CD4-positive, alpha-beta T cell treated with Interleukin-21 for 1 hour (primary cell): ENCODE results near the gene EEF1A1.
"Not testable (repeated sequence)": the region's sequence is repeated elsewhere in the genome, so short reads cannot be mapped to it uniquely, and the experiment has no call there.

Source experiments
- DNase-seq: peaks from one replicate; pipeline ENCODE4 v3.0.0-alpha.2; 2020

EEF1A1 gene

GRCh38 chr6:73520688-73521350 is at the start of gene EEF1A1:
Gene EEF1A1 (minus strand): TSS chr6:73521032. CDS start chr6:73520026, 1,006 bp downstream.
- DNase-seq: peak; percentile 100

- DNase-seq: no peak
These were observed 48.3 kb upstream of the EEF1A1 start for GRCh38 chr6:73569121-73569520.

- DNase-seq: no peak
These were observed 46.2 kb upstream of the EEF1A1 start for GRCh38 chr6:73566954-73567591.

GRCh38 chr6:73566486-73566871 is 45.6 kb upstream of the EEF1A1 start:
- not testable (repeated sequence) for DNase-seq

GRCh38 chr6:73565767-73566485 is 45.1 kb upstream of the EEF1A1 start:
- no peak for DNase-seq

- DNase-seq: no peak
These were observed 43.9 kb upstream of the EEF1A1 start for GRCh38 chr6:73564578-73565345.

- DNase-seq: no peak
These were observed 41.7 kb upstream of the EEF1A1 start for GRCh38 chr6:73562558-73562957.

- no peak for DNase-seq
These were observed 40.1 kb upstream of the EEF1A1 start for GRCh38 chr6:73560853-73561407.

- no peak for DNase-seq
These were observed 39.4 kb upstream of the EEF1A1 start for GRCh38 chr6:73560182-73560732.

GRCh38 chr6:73559399-73559794 is 38.6 kb upstream of the EEF1A1 start:
- DNase-seq: not testable (repeated sequence)

GRCh38 chr6:73558624-73559398 is 38.0 kb upstream of the EEF1A1 start:
- no peak for DNase-seq

GRCh38 chr6:73556836-73557235 is 36.0 kb upstream of the EEF1A1 start:
- no peak for DNase-seq

GRCh38 chr6:73555380-73555949 is 34.6 kb upstream of the EEF1A1 start:
- not testable (repeated sequence) for DNase-seq

GRCh38 chr6:73551115-73551514 is 30.3 kb upstream of the EEF1A1 start:
- DNase-seq: not testable (repeated sequence)

GRCh38 chr6:73548458-73549446 is 27.9 kb upstream of the EEF1A1 start:
- DNase-seq: no peak

GRCh38 chr6:73547036-73547435 is 26.2 kb upstream of the EEF1A1 start:
- DNase-seq: no peak

- no peak for DNase-seq
These were observed 22.1 kb upstream of the EEF1A1 start for GRCh38 chr6:73542891-73543290.

GRCh38 chr6:73542481-73542880 is 21.6 kb upstream of the EEF1A1 start:
- not testable (repeated sequence) for DNase-seq

GRCh38 chr6:73538116-73538779 is 17.4 kb upstream of the EEF1A1 start:
- no peak for DNase-seq

- no peak for DNase-seq
These were observed 16.8 kb upstream of the EEF1A1 start for GRCh38 chr6:73537677-73538076.
